ENCODE data around the gene NXNL1. TPM values are rescaled to one million over a fixed set of nuclear protein-coding genes. Genes with fewer than 3 reads are reported as not detected.

Gene NXNL1
- total and polyA plus RNA-seq, 2 of the 8 experiments (the other 6 are each of a cell fraction or from before 2014, with no cell fraction given), result not detected

- TF ChIP-seq CHD7 (IDR thresholded peaks at IDR 0.05; ENCODE audit: insufficient replicate concordance, low read length) (no peak), E2F6 (IDR thresholded peaks at IDR 0.05) (no peak), USF2 (IDR thresholded peaks at IDR 0.05; ENCODE audit: low read length) (no peak), YY1 (IDR thresholded peaks at IDR 0.05; ENCODE audit: low read depth, low read length) (no peak), TEAD4 (IDR thresholded peaks at IDR 0.05; ENCODE audit: low read depth, low read length) (no peak), NRF1 (IDR thresholded peaks at IDR 0.05; ENCODE audit: low read depth, low read length) (no peak), CBX5 (IDR thresholded peaks at IDR 0.05; ENCODE audit: low read depth, low read length) (no peak), ASH2L (IDR thresholded peaks at IDR 0.05; ENCODE audit: low read length) (no peak), CEBPB (IDR thresholded peaks at IDR 0.05; ENCODE audit: low read depth, low read length) (no peak), SP1 (IDR thresholded peaks at IDR 0.05; ENCODE audit: low read depth, low read length) (no peak), BCL11A (IDR thresholded peaks at IDR 0.05; ENCODE audit: low read depth in 2 of 2, low read length in 2 of 2) (no peak)
Measured at GRCh38 chr19:17411801-17412200, 48.9 kb downstream of the NXNL1 start (continued).

All from H1 (cell line).